Measurements from ENCODE around the gene FNIP1.
A peak's percentile ranks its signal among the peaks of the same experiment; 100 is the strongest.
"Not testable (repeated sequence)": the region's sequence is repeated elsewhere in the genome, so short reads cannot be mapped to it uniquely, and the experiment has no call there.

Gene FNIP1

GRCh38 chr5:131637694-131638093 lies 159.1 kb downstream of the FNIP1 start:
- no peak for DNase-seq (ENCODE audit: low read depth, low spot score)

GRCh38 chr5:131635684-131636572 lies 160.9 kb downstream of the FNIP1 start:
- peak; percentile 32 for DNase-seq (ENCODE audit: low read depth, low spot score)

- peak; percentile 99 for DNase-seq (ENCODE audit: low read depth, low spot score)
Observed at GRCh38 chr5:131634996-131635683, 161.7 kb downstream of the FNIP1 start, which contains the start of gene RAPGEF6. TSS of gene RAPGEF6 (minus strand) at chr5:131635229. CDS start at chr5:131635030, 199 bp downstream.

GRCh38 chr5:131634666-131634995 lies 162.2 kb downstream of the FNIP1 start:
- DNase-seq (ENCODE audit: low read depth, low spot score), result no peak

GRCh38 chr5:131634238-131634637 lies 162.6 kb downstream of the FNIP1 start:
- DNase-seq (ENCODE audit: low read depth, low spot score), result no peak

- DNase-seq (ENCODE audit: low read depth, low spot score), result no peak
Observed at GRCh38 chr5:131633830-131634229, 163.0 kb downstream of the FNIP1 start.

GRCh38 chr5:131630963-131631350 lies 165.9 kb downstream of the FNIP1 start:
- no peak for DNase-seq (ENCODE audit: low read depth, low spot score)

- DNase-seq (ENCODE audit: low read depth, low spot score), result no peak
Observed at GRCh38 chr5:131630208-131630962, 166.4 kb downstream of the FNIP1 start.

- DNase-seq (ENCODE audit: low read depth, low spot score), result no peak
Observed at GRCh38 chr5:131628990-131629389, 167.8 kb downstream of the FNIP1 start.

GRCh38 chr5:131627207-131627865 lies 169.5 kb downstream of the FNIP1 start:
- no peak for DNase-seq (ENCODE audit: low read depth, low spot score)

- DNase-seq (ENCODE audit: low read depth, low spot score), result no peak
Observed at GRCh38 chr5:131622633-131623032, 174.2 kb downstream of the FNIP1 start.

GRCh38 chr5:131621164-131621563 lies 175.7 kb downstream of the FNIP1 start:
- DNase-seq (ENCODE audit: low read depth, low spot score), result not testable (repeated sequence)

- no peak for DNase-seq (ENCODE audit: low read depth, low spot score)
Observed at GRCh38 chr5:131619102-131619501, 177.7 kb downstream of the FNIP1 start.

- DNase-seq (ENCODE audit: low read depth, low spot score), result no peak
Observed at GRCh38 chr5:131617140-131617822, 179.5 kb downstream of the FNIP1 start.

- DNase-seq (ENCODE audit: low read depth, low spot score), result no peak
Observed at GRCh38 chr5:131615957-131616356, 180.9 kb downstream of the FNIP1 start.

GRCh38 chr5:131613423-131613822 lies 183.4 kb downstream of the FNIP1 start:
- no peak for DNase-seq (ENCODE audit: low read depth, low spot score)

- DNase-seq (ENCODE audit: low read depth, low spot score), result no peak
Observed at GRCh38 chr5:131611064-131611381, 185.8 kb downstream of the FNIP1 start.

- DNase-seq (ENCODE audit: low read depth, low spot score), result no peak
Observed at GRCh38 chr5:131610198-131611063, 186.4 kb downstream of the FNIP1 start.

- no peak for DNase-seq (ENCODE audit: low read depth, low spot score)
Observed at GRCh38 chr5:131609774-131610173, 187.0 kb downstream of the FNIP1 start.

GRCh38 chr5:131608597-131608996 lies 188.2 kb downstream of the FNIP1 start:
- no peak for DNase-seq (ENCODE audit: low read depth, low spot score)

All from smooth muscle cell of the brain vasculature (primary cell).